Measurements from ENCODE around the gene HIGD1A.

Gene HIGD1A

GRCh38 chr3:42743204-42743995, 60.9 kb downstream of the HIGD1A start:
- no peak overlapping the region for H3K9ac ChIP-seq (ENCODE audit: insufficient read length)
- TF ChIP-seq FOXP2 (optimal IDR thresholded peaks at IDR 0.05; ENCODE audit: control extremely low read depth, extremely low read length, insufficient read depth), result no peak
- no peak for TF ChIP-seq EZH2 (IDR thresholded peaks at IDR 0.05)
- no peak for TF ChIP-seq POLR2AphosphoS5 (IDR thresholded peaks at IDR 0.05; ENCODE audit: borderline replicate concordance, low read depth, low read length)
- no peaks in the 10 kb centered on the region for H3K9me3 ChIP-seq (ENCODE audit: low read depth, low read length)
- H3K4me3 ChIP-seq, result no peak overlapping the region
- no peak for DNase-seq (ENCODE audit: low read depth, low spot score)
- no peak overlapping the region for H3K27ac ChIP-seq
- H3K36me3 ChIP-seq (ENCODE audit: insufficient read depth, low read length), result no peaks in the 10 kb centered on the region

- TF ChIP-seq FOXP2 (optimal IDR thresholded peaks at IDR 0.05; ENCODE audit: control extremely low read depth, extremely low read length, insufficient read depth) (no peak), EZH2 (IDR thresholded peaks at IDR 0.05) (no peak), POLR2AphosphoS5 (IDR thresholded peaks at IDR 0.05; ENCODE audit: borderline replicate concordance, low read depth, low read length) (no peak)
- Histone ChIP-seq H3K36me3 (ENCODE audit: insufficient read depth, low read length) (no peaks in the 10 kb centered on the region), H3K4me3 (no peak overlapping the region), H3K27ac (no peak overlapping the region), H3K9me3 (ENCODE audit: low read depth, low read length) (no peaks in the 10 kb centered on the region), H3K9ac (ENCODE audit: insufficient read length) (no peak overlapping the region)
- DNase-seq (ENCODE audit: low read depth, low spot score), result no peak
Measured at GRCh38 chr3:42742688-42743087, 61.6 kb downstream of the HIGD1A start.

GRCh38 chr3:42742259-42742658, 62.0 kb downstream of the HIGD1A start:
- H3K9ac ChIP-seq (ENCODE audit: insufficient read length), result no peak overlapping the region
- H3K27ac ChIP-seq, result no peak overlapping the region
- no peaks in the 10 kb centered on the region for H3K9me3 ChIP-seq (ENCODE audit: low read depth, low read length)
- DNase-seq (ENCODE audit: low read depth, low spot score), result no peak
- TF ChIP-seq POLR2AphosphoS5 (IDR thresholded peaks at IDR 0.05; ENCODE audit: borderline replicate concordance, low read depth, low read length), result no peak
- no peak for TF ChIP-seq FOXP2 (optimal IDR thresholded peaks at IDR 0.05; ENCODE audit: control extremely low read depth, extremely low read length, insufficient read depth)
- no peak for TF ChIP-seq EZH2 (IDR thresholded peaks at IDR 0.05)
- no peak overlapping the region for H3K4me3 ChIP-seq
- H3K36me3 ChIP-seq (ENCODE audit: insufficient read depth, low read length), result no peaks in the 10 kb centered on the region

- H3K36me3 ChIP-seq (ENCODE audit: insufficient read depth, low read length), result no peaks in the 10 kb centered on the region
- H3K27ac ChIP-seq, result no peak overlapping the region
- TF ChIP-seq FOXP2 (optimal IDR thresholded peaks at IDR 0.05; ENCODE audit: control extremely low read depth, extremely low read length, insufficient read depth) (no peak), POLR2AphosphoS5 (IDR thresholded peaks at IDR 0.05; ENCODE audit: borderline replicate concordance, low read depth, low read length) (no peak), EZH2 (IDR thresholded peaks at IDR 0.05) (no peak)
- no peak overlapping the region for H3K9ac ChIP-seq (ENCODE audit: insufficient read length)
- no peaks in the 10 kb centered on the region for H3K9me3 ChIP-seq (ENCODE audit: low read depth, low read length)
- no peak overlapping the region for H3K4me3 ChIP-seq
- DNase-seq (ENCODE audit: low read depth, low spot score), result no peak
Measured at GRCh38 chr3:42741796-42742195, 62.5 kb downstream of the HIGD1A start.

GRCh38 chr3:42739401-42740158, 64.7 kb downstream of the HIGD1A start:
- Histone ChIP-seq H3K36me3 (ENCODE audit: insufficient read depth, low read length) (no peaks in the 10 kb centered on the region), H3K9ac (ENCODE audit: insufficient read length) (no peak overlapping the region), H3K9me3 (ENCODE audit: low read depth, low read length) (no peaks in the 10 kb centered on the region), H3K27ac (no peak overlapping the region), H3K4me3 (no peak overlapping the region)
- no peak for DNase-seq (ENCODE audit: low read depth, low spot score)
- no peak for TF ChIP-seq EZH2 (IDR thresholded peaks at IDR 0.05)

- H3K9ac ChIP-seq (ENCODE audit: insufficient read length), result no peak overlapping the region
- no peaks in the 10 kb centered on the region for H3K36me3 ChIP-seq (ENCODE audit: insufficient read depth, low read length)
- no peak for DNase-seq (ENCODE audit: low read depth, low spot score)
- no peaks in the 10 kb centered on the region for H3K9me3 ChIP-seq (ENCODE audit: low read depth, low read length)
- TF ChIP-seq FOXP2 (optimal IDR thresholded peaks at IDR 0.05; ENCODE audit: control extremely low read depth, extremely low read length, insufficient read depth) (no peak), EZH2 (IDR thresholded peaks at IDR 0.05) (no peak), POLR2AphosphoS5 (IDR thresholded peaks at IDR 0.05; ENCODE audit: borderline replicate concordance, low read depth, low read length) (no peak)
- no peak overlapping the region for H3K4me3 ChIP-seq
- H3K27ac ChIP-seq, result no peak overlapping the region
Measured at GRCh38 chr3:42736531-42736930, 67.8 kb downstream of the HIGD1A start.

GRCh38 chr3:42736081-42736480, 68.2 kb downstream of the HIGD1A start:
- Histone ChIP-seq H3K36me3 (ENCODE audit: insufficient read depth, low read length) (no peaks in the 10 kb centered on the region), H3K4me3 (no peak overlapping the region), H3K27ac (no peak overlapping the region), H3K9ac (ENCODE audit: insufficient read length) (no peak overlapping the region), H3K9me3 (ENCODE audit: low read depth, low read length) (no peaks in the 10 kb centered on the region)
- DNase-seq (ENCODE audit: low read depth, low spot score), result no peak
- TF ChIP-seq POLR2AphosphoS5 (IDR thresholded peaks at IDR 0.05; ENCODE audit: borderline replicate concordance, low read depth, low read length), result no peak

- Histone ChIP-seq H3K27ac (no peak overlapping the region), H3K4me3 (no peak overlapping the region), H3K9me3 (ENCODE audit: low read depth, low read length) (no peaks in the 10 kb centered on the region), H3K36me3 (ENCODE audit: insufficient read depth, low read length) (no peaks in the 10 kb centered on the region), H3K9ac (ENCODE audit: insufficient read length) (no peak overlapping the region)
- TF ChIP-seq POLR2AphosphoS5 (IDR thresholded peaks at IDR 0.05; ENCODE audit: borderline replicate concordance, low read depth, low read length), result no peak
- no peak for TF ChIP-seq EZH2 (IDR thresholded peaks at IDR 0.05)
- no peak for TF ChIP-seq FOXP2 (optimal IDR thresholded peaks at IDR 0.05; ENCODE audit: control extremely low read depth, extremely low read length, insufficient read depth)
- no peak for DNase-seq (ENCODE audit: low read depth, low spot score)
Measured at GRCh38 chr3:42735615-42736014, 68.7 kb downstream of the HIGD1A start.

Data from SK-N-MC (cell line).